Type B pancreatic cell (in vitro differentiated cells): Measurements from ENCODE around the gene RPL6. TPM values are rescaled to one million over a fixed set of nuclear protein-coding genes. Genes with fewer than 3 reads are reported as not detected.
A peak's percentile ranks its signal among the peaks of the same experiment; 100 is the strongest.
"Not testable (repeated sequence)": the region's sequence is repeated elsewhere in the genome, so short reads cannot be mapped to it uniquely, and the experiment has no call there.

ENCODE experiments used
- DNase-seq: peaks from one replicate; pipeline ENCODE4 v3.0.0; 2021; ENCODE audit warnings: mixed read lengths; ENCODE audit not compliant: unreplicated experiment; ENCODE audit errors: extremely low spot score
- H3K27ac Mint-ChIP-seq: 2 replicates; pipeline ENCODE4 v1.8.0; 2021; ENCODE audit warnings: mild to moderate bottlenecking, mixed read lengths
- H3K27me3 Mint-ChIP-seq: 2 replicates; pipeline ENCODE4 v1.8.0; 2021; ENCODE audit warnings: mixed read lengths
- H3K36me3 Mint-ChIP-seq: 2 replicates; pipeline ENCODE4 v1.8.0; 2021; ENCODE audit warnings: mixed read lengths
- H3K4me1 Mint-ChIP-seq: one replicate; pipeline ENCODE4 v1.8.0; 2021; ENCODE audit warnings: mixed read lengths; ENCODE audit not compliant: unreplicated experiment
- H3K4me3 Mint-ChIP-seq: 2 replicates; pipeline ENCODE4 v1.8.0; 2021; ENCODE audit warnings: mild to moderate bottlenecking, mixed read lengths
- H3K9me3 Mint-ChIP-seq: 2 replicates; pipeline ENCODE4 v1.8.0; 2021; ENCODE audit warnings: mixed read lengths
- long read RNA-seq: library from polyadenylated mRNA; unstranded; transcript quantifications from one replicate; pipeline ENCODE4 v2.0.0, GENCODE V29; 2020
- total RNA-seq: library from RNA; stranded (reverse); gene quantifications from 2 replicates; pipeline ENCODE4 v1.2.1, GENCODE V29; 2021; ENCODE audit warnings: low replicate concordance
- TF ChIP-seq, protein P1 (sequence below): fragments of 200-600 bp; sonication (generic); conservative IDR thresholded peaks from 2 replicates; pipeline ENCODE4 v1.5.0; 2021; ENCODE audit warnings: antibody characterized with exemption, mild to moderate bottlenecking

RPL6 gene
- total RNA-seq: 1,606 and 1,993 TPM in 2 replicates
- long read RNA-seq, transcript RPL6-201 (7 exons, 947 nt): major isoform, 1,498 of 2,094 reads
- long read RNA-seq, transcript RPL6-202 (7 exons, 1,074 nt): minor isoform, 43 of 2,094 reads
- long read RNA-seq, partial matches to known transcripts: 518 of 2,094 reads
- long read RNA-seq, other reads (novel, unspliced or antisense): 35 of 2,094 reads

DNA sequence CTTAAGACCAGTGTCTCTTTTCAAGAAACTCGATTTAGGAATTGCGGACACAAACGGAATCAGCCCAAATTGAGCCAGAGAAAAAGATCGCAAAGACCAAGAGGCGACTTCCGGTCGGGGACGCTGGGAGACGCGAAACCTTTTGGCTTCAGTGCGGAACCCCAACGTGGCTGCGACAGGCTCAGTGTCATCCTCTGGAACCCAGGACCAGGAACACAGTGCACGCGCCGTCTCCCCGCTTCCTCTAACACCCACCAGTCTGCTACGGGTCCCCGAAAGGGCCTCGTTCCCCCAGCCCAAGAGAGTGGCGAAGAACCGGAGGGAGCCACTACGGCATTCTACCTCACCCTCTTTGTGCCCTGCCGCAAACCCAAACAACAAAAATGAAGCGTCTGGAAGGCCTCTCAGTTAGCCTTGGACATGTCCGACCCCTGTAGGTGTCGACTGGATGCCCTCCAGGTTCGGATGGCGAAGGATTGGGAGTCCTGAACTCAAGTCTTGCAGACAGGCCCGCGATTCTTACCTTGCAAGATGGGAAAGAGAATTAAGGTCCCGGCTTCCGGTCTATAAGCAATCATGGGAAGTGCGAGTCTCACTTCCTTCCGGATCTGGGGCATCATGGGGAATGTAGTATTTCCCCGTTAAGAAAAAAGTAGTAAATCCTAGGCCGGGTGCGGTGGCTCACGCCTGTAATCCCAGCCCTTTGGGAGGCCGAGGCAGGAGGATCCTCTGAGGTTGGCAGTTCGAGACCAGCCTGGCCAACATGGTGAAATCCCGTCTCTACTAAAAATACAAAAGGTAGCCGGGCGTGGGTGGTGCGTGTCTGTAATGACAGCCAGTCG is at the start of gene RPL6:
Gene RPL6, minus strand, starts transcription at position 542 of the 842 bp plus-strand sequence. CDS start 949 bp downstream, outside the sequence.
- Mint-ChIP-seq H3K36me3 (peaks cover 33% of the 10 kb centered on the region), H3K27me3 (no peaks in the 10 kb centered on the region), H3K4me3 (peak within 1 kb of the TSS; percentile 100), H3K9me3 (no peaks in the 10 kb centered on the region), H3K27ac (peak within 1 kb of the TSS; percentile 100), H3K4me1 (peaks cover 10% of the 10 kb centered on the region)
- DNase-seq: peak; percentile 79
- TF ChIP-seq, protein P1, sequence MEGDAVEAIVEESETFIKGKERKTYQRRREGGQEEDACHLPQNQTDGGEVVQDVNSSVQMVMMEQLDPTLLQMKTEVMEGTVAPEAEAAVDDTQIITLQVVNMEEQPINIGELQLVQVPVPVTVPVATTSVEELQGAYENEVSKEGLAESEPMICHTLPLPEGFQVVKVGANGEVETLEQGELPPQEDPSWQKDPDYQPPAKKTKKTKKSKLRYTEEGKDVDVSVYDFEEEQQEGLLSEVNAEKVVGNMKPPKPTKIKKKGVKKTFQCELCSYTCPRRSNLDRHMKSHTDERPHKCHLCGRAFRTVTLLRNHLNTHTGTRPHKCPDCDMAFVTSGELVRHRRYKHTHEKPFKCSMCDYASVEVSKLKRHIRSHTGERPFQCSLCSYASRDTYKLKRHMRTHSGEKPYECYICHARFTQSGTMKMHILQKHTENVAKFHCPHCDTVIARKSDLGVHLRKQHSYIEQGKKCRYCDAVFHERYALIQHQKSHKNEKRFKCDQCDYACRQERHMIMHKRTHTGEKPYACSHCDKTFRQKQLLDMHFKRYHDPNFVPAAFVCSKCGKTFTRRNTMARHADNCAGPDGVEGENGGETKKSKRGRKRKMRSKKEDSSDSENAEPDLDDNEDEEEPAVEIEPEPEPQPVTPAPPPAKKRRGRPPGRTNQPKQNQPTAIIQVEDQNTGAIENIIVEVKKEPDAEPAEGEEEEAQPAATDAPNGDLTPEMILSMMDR: no peak

DNA sequence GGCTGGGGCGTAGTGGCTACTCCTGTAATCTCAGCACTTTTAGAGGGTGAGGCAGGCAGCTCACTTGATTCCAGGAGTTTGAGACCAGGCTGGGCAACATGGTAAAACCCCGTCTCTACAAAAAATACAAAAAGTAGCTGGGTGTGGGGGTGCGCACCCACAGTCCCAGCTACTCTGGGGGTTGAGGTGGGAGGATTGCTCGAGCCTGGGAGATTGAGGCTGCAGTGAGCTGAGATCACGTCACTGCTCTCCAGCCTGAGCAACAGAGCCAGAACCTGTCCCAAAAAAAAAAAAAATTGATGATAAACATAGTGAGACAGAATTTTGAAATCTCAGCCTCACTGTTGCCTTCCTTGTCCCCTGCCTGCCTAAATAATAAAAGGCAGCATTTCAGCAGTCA is 49.3 kb upstream of the RPL6 start:
- Mint-ChIP-seq H3K27me3 (no peaks in the 10 kb centered on the region), H3K4me3 (no peak overlapping the region), H3K27ac (no peak overlapping the region), H3K36me3 (peaks cover 31% of the 10 kb centered on the region), H3K9me3 (no peaks in the 10 kb centered on the region), H3K4me1 (no peaks in the 10 kb centered on the region)
- DNase-seq: no peak
- TF ChIP-seq, protein P1: no peak

DNA sequence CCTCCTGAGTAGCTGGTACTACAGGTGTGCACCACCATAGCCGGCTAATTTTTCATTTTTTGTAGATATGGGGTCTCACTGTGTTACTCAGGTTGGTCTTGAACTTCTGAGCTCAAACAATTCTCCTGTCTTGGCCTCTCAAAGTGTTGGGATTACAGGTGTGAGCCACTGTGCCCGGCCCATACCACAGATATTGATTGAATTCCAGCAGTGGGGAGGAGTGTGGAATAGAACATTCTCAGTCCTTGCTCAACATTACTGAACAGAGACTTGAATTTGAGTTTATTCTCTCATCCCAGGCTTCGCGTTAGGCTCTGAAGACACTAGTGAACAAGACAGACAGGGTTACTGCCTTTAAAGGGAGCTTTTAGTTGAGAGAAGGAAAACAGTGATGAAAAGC is 48.9 kb upstream of the RPL6 start:
- no peak overlapping the region for H3K27ac Mint-ChIP-seq
- DNase-seq: no peak
- H3K9me3 Mint-ChIP-seq: no peaks in the 10 kb centered on the region
- TF ChIP-seq, protein P1: no peak
- no peaks in the 10 kb centered on the region for H3K27me3 Mint-ChIP-seq
- peaks cover 30% of the 10 kb centered on the region for H3K36me3 Mint-ChIP-seq
- no peaks in the 10 kb centered on the region for H3K4me1 Mint-ChIP-seq
- no peak overlapping the region for H3K4me3 Mint-ChIP-seq

DNA sequence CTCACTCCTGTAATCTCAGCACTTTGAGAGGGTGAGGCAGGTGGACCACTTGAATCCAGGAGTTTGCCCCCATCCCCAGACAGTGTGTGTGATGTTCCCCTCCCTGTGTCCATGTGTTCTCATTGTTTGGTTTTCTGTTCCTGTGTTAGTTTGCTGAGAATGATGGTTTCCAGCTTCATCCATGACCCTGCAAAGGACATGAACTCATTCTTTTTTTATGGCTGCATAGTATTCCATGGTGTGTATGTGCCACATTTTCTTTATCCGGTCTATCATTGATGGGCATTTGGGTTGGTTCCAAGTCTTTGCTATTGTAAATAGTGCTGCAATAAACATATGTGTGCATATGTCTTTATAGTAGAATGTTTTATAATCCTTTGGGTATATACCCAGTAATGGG is 47.7 kb upstream of the RPL6 start:
- not testable (repeated sequence) for H3K27ac Mint-ChIP-seq, H3K9me3 Mint-ChIP-seq, H3K4me1 Mint-ChIP-seq, H3K27me3 Mint-ChIP-seq, DNase-seq, H3K4me3 Mint-ChIP-seq
- H3K36me3 Mint-ChIP-seq: peaks cover 30% of the 10 kb centered on the region

DNA sequence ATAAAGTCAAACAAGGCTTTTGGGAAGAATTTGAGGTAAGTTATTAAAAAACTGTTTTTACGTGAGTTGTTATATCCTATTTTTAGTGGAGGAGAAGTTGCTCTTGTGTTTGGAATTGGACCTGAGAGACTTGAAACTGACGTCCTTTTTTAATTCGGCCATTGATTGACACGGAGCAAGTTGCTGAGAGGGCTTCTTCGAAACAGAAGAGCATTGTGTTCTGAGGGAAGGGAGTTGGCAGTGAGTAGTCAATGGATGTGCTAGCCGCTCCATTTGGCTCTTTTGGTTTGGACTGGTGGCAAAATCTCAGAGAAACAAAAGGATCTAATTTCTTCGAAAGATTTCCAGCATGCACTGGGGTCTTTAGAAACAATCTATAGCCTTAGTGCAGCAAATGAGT is 46.6 kb upstream of the RPL6 start:
- no peak overlapping the region for H3K27ac Mint-ChIP-seq
- no peak overlapping the region for H3K4me3 Mint-ChIP-seq
- no peaks in the 10 kb centered on the region for H3K9me3 Mint-ChIP-seq
- TF ChIP-seq, protein P1: no peak
- no peak for DNase-seq
- no peaks in the 10 kb centered on the region for H3K4me1 Mint-ChIP-seq
- H3K36me3 Mint-ChIP-seq: peaks cover 29% of the 10 kb centered on the region
- no peaks in the 10 kb centered on the region for H3K27me3 Mint-ChIP-seq

DNA sequence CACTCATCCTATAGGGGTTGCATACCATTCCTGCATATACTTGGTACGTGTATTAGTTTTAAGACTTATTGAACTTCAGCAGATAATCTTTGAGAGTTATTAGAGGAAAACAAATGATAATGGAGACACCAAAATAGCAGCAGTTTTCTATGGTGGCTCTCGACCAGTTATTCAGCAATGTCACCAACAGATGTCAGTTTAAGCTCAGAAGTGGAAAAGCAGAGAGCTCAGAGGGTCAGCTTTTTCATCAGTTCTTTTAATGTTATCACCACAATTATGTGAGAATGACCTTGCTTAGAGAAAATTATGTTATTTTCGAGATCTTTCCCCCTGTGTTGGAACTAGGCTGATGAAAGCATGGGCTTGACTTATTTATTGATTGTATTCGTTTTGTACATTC is 41.3 kb upstream of the RPL6 start:
- Mint-ChIP-seq H3K27ac (no peak overlapping the region), H3K36me3 (peaks cover 12% of the 10 kb centered on the region), H3K27me3 (no peaks in the 10 kb centered on the region), H3K4me3 (no peak overlapping the region), H3K4me1 (no peaks in the 10 kb centered on the region), H3K9me3 (no peaks in the 10 kb centered on the region)
- no peak for DNase-seq
- TF ChIP-seq, protein P1: no peak

DNA sequence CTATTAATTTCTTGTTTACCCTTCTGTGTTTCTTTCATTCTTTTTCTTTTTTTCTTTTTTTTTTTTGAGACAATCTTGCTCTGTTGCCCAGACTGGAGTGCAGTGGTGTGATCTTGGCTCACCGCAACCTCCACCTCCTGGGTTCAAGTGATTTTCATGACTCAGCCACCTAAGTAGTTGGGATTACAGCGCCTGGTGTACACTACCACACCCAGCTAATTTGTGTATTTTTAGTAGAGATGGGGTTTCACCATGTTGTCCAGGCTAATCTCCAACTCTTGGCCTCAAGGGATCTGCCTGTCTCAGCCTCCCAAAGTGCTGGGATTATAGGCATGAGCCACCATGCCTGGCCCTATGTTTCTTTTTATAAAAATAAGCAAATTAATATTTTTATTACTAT is 38.8 kb upstream of the RPL6 start:
- H3K4me1 Mint-ChIP-seq, H3K9me3 Mint-ChIP-seq, H3K4me3 Mint-ChIP-seq, H3K27ac Mint-ChIP-seq, DNase-seq, H3K27me3 Mint-ChIP-seq, H3K36me3 Mint-ChIP-seq: not testable (repeated sequence)
